Transverse colon (tissue), 3 donors: Measurements from ENCODE around the gene CMBL.
"Not testable (repeated sequence)": the region's sequence is repeated elsewhere in the genome, so short reads cannot be mapped to it uniquely, and the experiment has no call there.

ENCODE experiments used
- POLR2A ChIP-seq: fragments of 450-650 bp; IDR thresholded peaks from one replicate; pipeline ENCODE4 v1.6.1; 2016; ENCODE audit warnings: antibody characterized with exemption, mild to moderate bottlenecking, moderate library complexity
- TF ChIP-seq, protein P1 (sequence below), 5 experiments: fragments of 200-600 bp in 3 of 5; fragments of 450-650 bp in 2 of 5; sonication (generic) in 3 of 5; IDR thresholded peaks; 1 replicate in 2 of 5; 2 replicates in 3 of 5; pipeline ENCODE4 v1.5.1; 2016 to 2017; ENCODE audit warnings: antibody characterized with exemption in 5 of 5, inconsistent platforms in 3 of 5, mild to moderate bottlenecking in 2 of 5, moderate library complexity in 1 of 5

- TF ChIP-seq, protein P1, sequence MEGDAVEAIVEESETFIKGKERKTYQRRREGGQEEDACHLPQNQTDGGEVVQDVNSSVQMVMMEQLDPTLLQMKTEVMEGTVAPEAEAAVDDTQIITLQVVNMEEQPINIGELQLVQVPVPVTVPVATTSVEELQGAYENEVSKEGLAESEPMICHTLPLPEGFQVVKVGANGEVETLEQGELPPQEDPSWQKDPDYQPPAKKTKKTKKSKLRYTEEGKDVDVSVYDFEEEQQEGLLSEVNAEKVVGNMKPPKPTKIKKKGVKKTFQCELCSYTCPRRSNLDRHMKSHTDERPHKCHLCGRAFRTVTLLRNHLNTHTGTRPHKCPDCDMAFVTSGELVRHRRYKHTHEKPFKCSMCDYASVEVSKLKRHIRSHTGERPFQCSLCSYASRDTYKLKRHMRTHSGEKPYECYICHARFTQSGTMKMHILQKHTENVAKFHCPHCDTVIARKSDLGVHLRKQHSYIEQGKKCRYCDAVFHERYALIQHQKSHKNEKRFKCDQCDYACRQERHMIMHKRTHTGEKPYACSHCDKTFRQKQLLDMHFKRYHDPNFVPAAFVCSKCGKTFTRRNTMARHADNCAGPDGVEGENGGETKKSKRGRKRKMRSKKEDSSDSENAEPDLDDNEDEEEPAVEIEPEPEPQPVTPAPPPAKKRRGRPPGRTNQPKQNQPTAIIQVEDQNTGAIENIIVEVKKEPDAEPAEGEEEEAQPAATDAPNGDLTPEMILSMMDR (IDR thresholded peaks at IDR 0.05) = not testable (repeated sequence)
- TF ChIP-seq POLR2A = not testable (repeated sequence)
Observed at GRCh38 chr5:10344461-10345106, 36.9 kb upstream of the CMBL start.
